GM19463 (cell line): Measurements from ENCODE around the gene GTF3C1.
"Not testable (repeated sequence)": the region's sequence is repeated elsewhere in the genome, so short reads cannot be mapped to it uniquely, and the experiment has no call there.

Experiments
- ATAC-seq: cut with Tn5 transposase; IDR thresholded peaks from one replicate; pipeline ENCODE4 v1.9.1; 2021; ENCODE audit warnings: mild to moderate bottlenecking, moderate library complexity; ENCODE audit not compliant: unreplicated experiment

Gene GTF3C1

GRCh38 chr16:27448532-27449433 lies 100.9 kb downstream of the GTF3C1 start:
- no peak for ATAC-seq

DNA sequence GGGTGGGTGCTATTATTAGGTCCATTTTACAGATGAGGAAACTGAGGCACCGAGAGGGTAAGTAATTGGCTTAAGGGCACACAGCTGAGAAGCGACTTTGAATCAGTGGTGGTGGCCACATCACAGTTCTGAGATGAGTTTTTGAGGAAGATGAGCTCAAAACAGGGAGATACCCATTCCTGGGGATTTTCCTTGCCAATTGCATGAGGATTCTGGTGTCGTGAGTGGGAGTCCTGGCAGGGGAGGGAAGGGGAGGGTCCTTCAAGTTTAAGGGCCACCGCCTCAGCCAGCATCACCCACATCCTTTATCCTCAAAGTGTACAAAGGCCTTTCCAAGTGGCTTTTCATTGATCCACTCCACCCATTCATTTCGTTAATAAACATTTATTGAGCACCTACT lies 102.4 kb downstream of the GTF3C1 start:
- no peak for ATAC-seq

DNA sequence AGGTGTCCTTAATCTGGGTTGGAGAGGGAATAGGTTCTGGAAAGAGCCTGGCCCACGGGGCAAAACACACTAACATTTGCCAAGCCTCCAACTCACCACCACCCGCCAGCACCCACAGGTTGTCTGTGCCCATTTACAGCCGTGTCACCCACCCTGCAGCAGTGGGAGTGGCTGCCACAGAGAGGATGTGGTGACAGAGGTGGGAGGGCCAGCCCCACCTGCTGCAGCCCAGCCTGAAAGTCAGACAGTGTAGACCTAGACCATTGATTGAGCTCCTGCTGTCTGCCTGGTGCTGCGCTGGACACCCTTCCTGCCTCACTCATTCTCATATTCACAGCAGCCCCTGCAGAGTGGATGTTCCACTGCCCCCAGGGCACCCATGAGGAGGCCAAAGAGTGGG lies 103.0 kb downstream of the GTF3C1 start:
- no peak for ATAC-seq

DNA sequence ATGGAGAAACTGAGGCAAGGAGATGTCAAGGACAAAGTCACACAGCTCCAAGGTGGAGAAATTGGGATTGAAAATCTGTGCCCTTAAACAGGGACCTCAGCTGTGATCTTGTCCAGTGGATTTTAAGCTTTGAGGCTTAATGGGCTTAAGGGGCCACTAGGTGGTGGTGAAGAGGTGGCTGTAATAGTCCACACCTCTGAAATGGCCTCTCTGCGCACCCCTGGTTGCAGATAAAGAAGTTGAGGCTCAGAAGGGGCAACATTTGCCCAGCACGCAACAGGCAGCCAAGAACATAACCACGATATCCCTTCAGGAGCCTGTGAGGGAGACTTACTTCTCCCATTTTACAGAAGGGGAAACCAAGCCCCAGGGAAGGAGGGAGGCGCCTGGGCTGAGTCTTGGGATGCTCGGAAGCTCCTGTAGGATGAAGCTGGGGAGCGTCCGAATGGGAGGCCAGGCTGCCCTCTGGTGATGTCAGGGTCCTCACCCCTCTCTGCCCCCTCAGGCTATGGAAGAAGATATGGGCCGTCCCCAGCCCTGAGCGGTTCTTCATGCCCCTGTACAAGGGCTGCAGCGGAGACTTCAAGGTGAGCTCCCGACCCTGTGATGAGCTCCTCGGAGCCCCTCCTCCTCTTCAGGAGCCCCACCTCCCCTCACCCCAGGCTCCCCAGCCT lies 104.1 kb downstream of the GTF3C1 start:
- no peak for ATAC-seq

DNA sequence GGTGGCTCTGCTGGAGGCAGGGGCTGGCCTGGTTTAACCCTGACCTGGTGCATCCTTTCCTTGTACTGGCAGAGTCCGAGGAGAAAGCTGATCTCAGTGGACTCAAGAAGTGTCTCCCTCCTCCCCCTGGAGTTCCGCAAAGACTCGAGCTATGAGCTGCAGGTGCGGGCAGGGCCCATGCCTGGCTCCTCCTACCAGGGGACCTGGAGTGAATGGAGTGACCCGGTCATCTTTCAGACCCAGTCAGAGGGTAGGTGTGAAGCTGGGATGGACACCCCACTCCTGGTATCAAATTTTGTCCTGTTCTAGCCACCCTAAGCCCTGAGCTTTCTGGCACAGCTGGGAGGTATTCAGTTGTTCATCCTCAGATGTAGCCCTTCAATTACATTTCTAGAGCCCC lies 105.2 kb downstream of the GTF3C1 start:
- no peak for ATAC-seq

GRCh38 chr16:27444015-27444414 lies 105.7 kb downstream of the GTF3C1 start:
- no peak for ATAC-seq

GRCh38 chr16:27441998-27442397 lies 107.7 kb downstream of the GTF3C1 start:
- no peak for ATAC-seq

GRCh38 chr16:27441276-27441675 lies 108.4 kb downstream of the GTF3C1 start:
- ATAC-seq, result no peak

DNA sequence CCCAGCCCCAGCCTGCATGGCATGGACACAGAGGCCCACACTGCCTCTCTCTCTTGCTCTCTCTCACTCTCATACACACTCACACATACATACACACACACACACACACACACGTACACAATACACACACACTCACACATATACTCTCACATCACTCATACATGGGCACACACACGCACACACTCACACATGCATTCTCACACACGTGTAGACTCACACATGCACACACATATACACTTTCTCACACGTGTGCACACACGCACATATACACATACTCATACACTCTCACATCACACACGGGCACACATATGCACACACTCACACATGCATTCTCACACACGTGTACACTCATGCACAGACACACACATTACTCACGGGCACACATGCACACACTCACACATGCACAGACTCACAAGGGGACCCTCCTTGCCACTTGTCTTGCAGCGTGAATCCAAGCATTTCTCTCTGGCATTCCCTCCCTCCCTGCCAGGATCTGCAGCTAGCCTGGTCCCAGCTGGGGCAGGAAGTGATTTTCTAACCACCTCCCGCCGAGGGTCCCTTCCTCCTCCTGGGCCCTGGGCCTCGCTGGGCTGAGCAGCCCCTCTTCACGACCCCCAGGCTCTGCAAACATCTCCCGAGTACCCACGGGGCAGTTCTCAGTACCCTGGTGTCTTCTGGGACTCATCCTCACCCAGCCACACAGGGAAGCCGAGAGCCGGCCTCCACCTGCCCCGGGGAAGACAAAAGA lies 110.3 kb downstream of the GTF3C1 start:
- ATAC-seq, result no peak

GRCh38 chr16:27437946-27438345 lies 111.8 kb downstream of the GTF3C1 start:
- ATAC-seq, result no peak

DNA sequence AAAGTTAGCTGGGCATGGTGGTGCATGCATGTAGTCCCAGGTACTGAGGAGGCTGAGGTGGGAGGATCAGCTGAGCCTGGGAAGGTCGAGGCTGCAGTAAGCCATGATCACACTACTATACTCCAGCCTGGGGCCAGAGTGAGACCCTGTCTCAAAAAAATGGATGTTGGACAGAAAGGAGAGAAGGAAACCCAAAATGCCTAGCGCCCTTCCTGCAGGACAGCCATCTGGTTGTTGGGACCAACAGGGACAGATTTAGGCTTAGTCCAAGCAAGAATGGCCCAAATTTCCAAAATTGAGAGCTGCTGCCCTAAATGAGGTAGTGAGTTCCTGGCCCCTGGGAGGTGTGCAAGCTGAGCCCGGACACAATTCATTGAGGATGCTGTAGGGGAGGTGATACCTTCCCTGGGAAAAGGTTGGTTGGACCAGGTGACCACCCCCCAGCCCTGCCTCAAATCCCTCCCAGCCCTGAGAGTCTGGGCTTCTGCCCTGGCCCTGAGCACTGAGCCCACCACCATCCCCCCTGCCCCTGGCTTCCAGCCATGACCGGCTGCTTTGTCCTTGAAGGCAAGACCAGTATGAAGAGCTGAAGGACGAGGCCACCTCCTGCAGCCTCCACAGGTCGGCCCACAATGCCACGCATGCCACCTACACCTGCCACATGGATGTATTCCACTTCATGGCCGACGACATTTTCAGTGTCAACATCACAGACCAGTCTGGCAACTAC lies 112.6 kb downstream of the GTF3C1 start:
- ATAC-seq, result no peak

- no peak for ATAC-seq
Observed at GRCh38 chr16:27436065-27436464, 113.6 kb downstream of the GTF3C1 start.

DNA sequence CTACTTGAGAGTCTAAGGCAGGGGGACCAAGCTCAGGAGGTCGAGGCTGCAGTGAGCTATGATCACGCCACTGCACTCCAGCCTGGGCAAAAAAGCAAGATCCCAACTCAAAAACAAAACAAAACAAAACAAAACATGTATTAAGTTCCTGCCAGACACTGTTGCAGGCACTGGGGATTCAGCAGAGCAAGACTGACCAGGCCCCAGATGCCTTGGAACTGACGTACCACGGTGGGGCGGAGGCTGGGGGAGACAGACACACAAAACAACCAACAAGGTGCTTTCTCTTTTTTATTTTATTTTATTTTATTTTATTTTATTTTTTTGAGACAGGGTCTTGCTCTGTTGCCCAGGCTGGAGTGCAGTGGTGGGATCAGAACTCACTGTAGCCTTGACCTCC lies 114.6 kb downstream of the GTF3C1 start:
- ATAC-seq, result not testable (repeated sequence)

- ATAC-seq, result no peak
Observed at GRCh38 chr16:27434141-27435051, 115.3 kb downstream of the GTF3C1 start.

DNA sequence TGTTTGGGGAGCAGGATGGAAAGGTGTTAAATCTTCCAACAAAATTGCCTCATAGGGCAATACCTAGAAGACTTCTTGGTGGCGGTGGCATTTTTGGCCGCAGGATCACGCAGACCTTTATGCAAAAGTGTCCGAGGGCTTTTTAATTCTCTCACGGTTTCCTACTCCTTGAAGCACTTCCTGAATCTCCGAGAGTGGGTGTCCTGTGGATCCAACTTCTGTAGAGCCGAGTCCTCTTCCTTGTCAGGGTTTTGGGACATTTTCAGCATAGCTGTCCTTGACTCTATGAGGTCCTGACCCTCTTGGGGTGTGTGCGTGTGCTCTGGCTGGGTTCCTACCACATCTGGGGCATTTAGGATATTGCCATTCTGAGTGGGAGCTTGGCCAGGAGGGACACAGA lies 116.1 kb downstream of the GTF3C1 start:
- ATAC-seq, result no peak

GRCh38 chr16:27433191-27433590 lies 116.5 kb downstream of the GTF3C1 start:
- not testable (repeated sequence) for ATAC-seq

- ATAC-seq, result no peak
Observed at GRCh38 chr16:27432558-27432957, 117.2 kb downstream of the GTF3C1 start.

- no peak for ATAC-seq
Observed at GRCh38 chr16:27431773-27432532, 117.8 kb downstream of the GTF3C1 start.

DNA sequence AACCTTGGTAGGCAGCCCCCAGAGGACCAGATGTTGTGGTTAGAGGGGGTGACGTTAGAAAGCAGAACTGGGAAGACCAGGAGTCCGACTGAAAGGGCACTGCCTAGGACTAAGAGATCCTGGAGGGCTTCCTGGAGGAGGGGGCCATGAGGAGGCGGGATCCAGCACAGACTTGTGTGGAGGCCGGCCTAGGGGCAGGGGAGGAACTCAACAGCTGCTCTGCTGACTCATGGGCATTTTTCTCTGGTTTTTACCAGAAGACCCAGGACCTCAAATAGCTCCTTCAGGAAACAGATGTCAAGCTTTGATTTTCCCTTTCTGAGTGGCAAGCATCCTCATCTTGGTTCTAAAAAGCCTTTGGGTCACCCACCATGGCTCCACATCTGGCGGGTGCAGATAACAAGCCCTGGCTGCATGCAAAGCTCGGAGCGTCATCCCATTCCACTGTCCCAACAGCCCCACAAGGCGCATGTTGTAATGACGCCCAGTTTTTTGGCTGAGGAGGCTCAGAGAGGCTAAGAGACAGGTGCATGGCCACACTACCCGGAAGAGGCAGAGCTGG lies 118.7 kb downstream of the GTF3C1 start:
- peak; percentile 33 for ATAC-seq
